Fibroblast of lung (primary cell): Measurements from ENCODE around the gene MOGAT3. TPM values are rescaled to one million over a fixed set of nuclear protein-coding genes. Genes with fewer than 3 reads are reported as not detected.

Experiments used
- DNase-seq, 2 donors: peaks; one replicate each; pipeline versions ENCODE4 v3.0.0 to v3.0.0-alpha.2; 2010; ENCODE audit warnings: low read depth in 2 of 2
- H2AFZ ChIP-seq: 2 replicates; pipeline ENCODE4 v1.5.1; 2012; ENCODE audit warnings: low read length, control low read depth, inconsistent platforms
- H3K27ac ChIP-seq: 2 replicates; pipeline ENCODE4 v1.5.1; 2011; ENCODE audit warnings: low read length, control low read depth; ENCODE audit not compliant: insufficient read depth
- H3K27me3 ChIP-seq: 2 replicates; pipeline ENCODE4 v1.5.1; 2011; ENCODE audit warnings: mild to moderate bottlenecking, low read length; ENCODE audit not compliant: control insufficient read depth, insufficient read depth
- H3K36me3 ChIP-seq: 2 replicates; pipeline ENCODE4 v1.5.1; 2011; ENCODE audit warnings: low read length; ENCODE audit not compliant: control insufficient read depth, insufficient read depth
- H3K4me1 ChIP-seq: 2 replicates; pipeline ENCODE4 v1.5.1; 2011; ENCODE audit warnings: low read length; ENCODE audit not compliant: control insufficient read depth, insufficient read depth; ENCODE audit errors: extremely low read depth
- H3K4me2 ChIP-seq: 2 replicates; pipeline ENCODE4 v1.5.1; 2011; ENCODE audit warnings: low read length, control low read depth; ENCODE audit not compliant: insufficient read depth; ENCODE audit errors: extremely low read depth
- H3K4me3 ChIP-seq, 4 experiments: fragments of 200-600 bp in 1 of 4; sonication (generic) in 1 of 4; replicated peaks in 1 of 4; 2 replicates each; pipeline ENCODE4 v1.5.1; 2011 to 2016; ENCODE audit warnings: low read length in 4 of 4, low read depth in 3 of 4, mild to moderate bottlenecking in 3 of 4, control low read depth in 2 of 4, inconsistent platforms in 1 of 4, mixed read lengths in 1 of 4; ENCODE audit not compliant: insufficient read depth in 1 of 4; ENCODE audit errors: control extremely low read depth in 1 of 4
- H3K79me2 ChIP-seq: 2 replicates; pipeline ENCODE4 v1.5.1; 2012; ENCODE audit warnings: mild to moderate bottlenecking, low read length, inconsistent platforms; ENCODE audit not compliant: control insufficient read depth, insufficient read depth
- H3K9ac ChIP-seq: 2 replicates; pipeline ENCODE4 v1.5.1; 2011; ENCODE audit warnings: mild to moderate bottlenecking, low read length, control low read depth; ENCODE audit not compliant: insufficient read depth
- H3K9me3 ChIP-seq: 2 replicates; pipeline ENCODE4 v1.5.1; 2012; ENCODE audit warnings: low read depth, low read length; ENCODE audit not compliant: control insufficient read depth, insufficient read depth
- H4K20me1 ChIP-seq: 2 replicates; pipeline ENCODE4 v1.5.1; 2011; ENCODE audit warnings: low read length; ENCODE audit not compliant: control insufficient read depth, insufficient read depth; ENCODE audit errors: extremely low read depth
- EZH2 ChIP-seq: IDR thresholded peaks from 2 replicates; pipeline ENCODE4 v1.5.1; 2012; ENCODE audit warnings: low read length, control low read depth, mild to moderate bottlenecking; ENCODE audit errors: missing control alignments
- polyA plus RNA-seq, 2 donors: library from polyadenylated mRNA; depleted of rRNA in 1 of 2; stranded (reverse) in 1 of 2; unstranded in 1 of 2; fragments of >200 nt; gene quantifications; 2 replicates each; pipeline ENCODE4 v1.2.1, GENCODE V29; 2011 to 2012; ENCODE audit warnings: missing spikeins in 1 of 2
- total RNA-seq: library from RNA; depleted of rRNA; stranded (reverse); fragments of >200 nt; gene quantifications from 2 replicates; pipeline ENCODE4 v1.2.1, GENCODE V29; 2014
- TF ChIP-seq, protein P1 (sequence below), 2 donors: IDR thresholded peaks in 1 of 2; conservative IDR thresholded peaks in 1 of 2; 1 replicate in 1 of 2; 2 replicates in 1 of 2; pipeline ENCODE4 v1.5.1; 2011 to 2012; ENCODE audit warnings: low read length in 2 of 2, control low read depth in 1 of 2, inconsistent platforms in 1 of 2, low read depth in 1 of 2, mild to moderate bottlenecking in 1 of 2

The MOGAT3 gene
- total and polyA plus RNA-seq, 2 donors (not counting 1 experiment from before 2014, with no cell fraction given), result not detected

- H3K36me3 ChIP-seq, result no peaks in the 10 kb centered on the region
- H3K79me2 ChIP-seq, result no peaks in the 10 kb centered on the region
- peaks cover 2% of the 10 kb centered on the region for H4K20me1 ChIP-seq
- H3K9ac ChIP-seq, result no peak overlapping the region
- DNase-seq, result peak; percentile 53 to 56
- H3K4me2 ChIP-seq, result peak overlapping the region; percentile 78
- no peak overlapping the region for H2AFZ ChIP-seq
- no peak overlapping the region for H3K27ac ChIP-seq
- peaks cover 25% of the 10 kb centered on the region for H3K4me1 ChIP-seq
- H3K27me3 ChIP-seq, result peaks cover 63% of the 10 kb centered on the region
- peak overlapping the region in 1 of 4 experiments; percentile 20 for H3K4me3 ChIP-seq
- H3K9me3 ChIP-seq, result no peaks in the 10 kb centered on the region
- TF ChIP-seq, protein P1, sequence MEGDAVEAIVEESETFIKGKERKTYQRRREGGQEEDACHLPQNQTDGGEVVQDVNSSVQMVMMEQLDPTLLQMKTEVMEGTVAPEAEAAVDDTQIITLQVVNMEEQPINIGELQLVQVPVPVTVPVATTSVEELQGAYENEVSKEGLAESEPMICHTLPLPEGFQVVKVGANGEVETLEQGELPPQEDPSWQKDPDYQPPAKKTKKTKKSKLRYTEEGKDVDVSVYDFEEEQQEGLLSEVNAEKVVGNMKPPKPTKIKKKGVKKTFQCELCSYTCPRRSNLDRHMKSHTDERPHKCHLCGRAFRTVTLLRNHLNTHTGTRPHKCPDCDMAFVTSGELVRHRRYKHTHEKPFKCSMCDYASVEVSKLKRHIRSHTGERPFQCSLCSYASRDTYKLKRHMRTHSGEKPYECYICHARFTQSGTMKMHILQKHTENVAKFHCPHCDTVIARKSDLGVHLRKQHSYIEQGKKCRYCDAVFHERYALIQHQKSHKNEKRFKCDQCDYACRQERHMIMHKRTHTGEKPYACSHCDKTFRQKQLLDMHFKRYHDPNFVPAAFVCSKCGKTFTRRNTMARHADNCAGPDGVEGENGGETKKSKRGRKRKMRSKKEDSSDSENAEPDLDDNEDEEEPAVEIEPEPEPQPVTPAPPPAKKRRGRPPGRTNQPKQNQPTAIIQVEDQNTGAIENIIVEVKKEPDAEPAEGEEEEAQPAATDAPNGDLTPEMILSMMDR (conservative IDR thresholded peaks at IDR 0.05 in 1 of 2, IDR thresholded peaks at IDR 0.05 in 1 of 2; ENCODE audit: low read depth in 1 of 2, low read length in 2 of 2), result peak; percentile 88 to 97
- TF ChIP-seq EZH2, result no peak
Measured at GRCh38 chr7:101169838-101170551, 30.8 kb downstream of the MOGAT3 start.

- H3K9me3 ChIP-seq, result no peaks in the 10 kb centered on the region
- no peaks in the 10 kb centered on the region for H3K36me3 ChIP-seq
- no peaks in the 10 kb centered on the region for H3K79me2 ChIP-seq
- no peak overlapping the region for H2AFZ ChIP-seq
- TF ChIP-seq EZH2, result no peak
- TF ChIP-seq, protein P1 (conservative IDR thresholded peaks at IDR 0.05 in 1 of 2, IDR thresholded peaks at IDR 0.05 in 1 of 2; ENCODE audit: low read depth in 1 of 2, low read length in 2 of 2), result no peak
- H3K27ac ChIP-seq, result no peak overlapping the region
- peak overlapping the region in 2 of 4 experiments; percentile 4 to 20 for H3K4me3 ChIP-seq
- H3K27me3 ChIP-seq, result peaks cover 65% of the 10 kb centered on the region
- no peak overlapping the region for H3K9ac ChIP-seq
- H3K4me2 ChIP-seq, result peak overlapping the region; percentile 78
- DNase-seq, result no peak
- H4K20me1 ChIP-seq, result peaks cover 2% of the 10 kb centered on the region
- peaks cover 25% of the 10 kb centered on the region for H3K4me1 ChIP-seq
Measured at GRCh38 chr7:101169110-101169837, 31.6 kb downstream of the MOGAT3 start.

GRCh38 chr7:101168412-101169049 is 32.3 kb downstream of the MOGAT3 start:
- H3K4me2 ChIP-seq, result peak overlapping the region; percentile 13
- H3K9ac ChIP-seq, result no peak overlapping the region
- peaks cover 24% of the 10 kb centered on the region for H3K4me1 ChIP-seq
- H3K79me2 ChIP-seq, result no peaks in the 10 kb centered on the region
- peaks cover 2% of the 10 kb centered on the region for H4K20me1 ChIP-seq
- DNase-seq, result no peak
- H3K4me3 ChIP-seq, result no peak overlapping the region
- no peak overlapping the region for H3K27ac ChIP-seq
- H3K36me3 ChIP-seq, result no peaks in the 10 kb centered on the region
- no peak overlapping the region for H2AFZ ChIP-seq
- H3K27me3 ChIP-seq, result peaks cover 62% of the 10 kb centered on the region
- peak; percentile 27 for TF ChIP-seq EZH2
- TF ChIP-seq, protein P1 (conservative IDR thresholded peaks at IDR 0.05 in 1 of 2, IDR thresholded peaks at IDR 0.05 in 1 of 2; ENCODE audit: low read depth in 1 of 2, low read length in 2 of 2), result no peak
- no peaks in the 10 kb centered on the region for H3K9me3 ChIP-seq
